ENCODE data around the gene BOLA1.
"Not testable (repeated sequence)": the region's sequence is repeated elsewhere in the genome, so short reads cannot be mapped to it uniquely, and the experiment has no call there.

The BOLA1 gene

DNA sequence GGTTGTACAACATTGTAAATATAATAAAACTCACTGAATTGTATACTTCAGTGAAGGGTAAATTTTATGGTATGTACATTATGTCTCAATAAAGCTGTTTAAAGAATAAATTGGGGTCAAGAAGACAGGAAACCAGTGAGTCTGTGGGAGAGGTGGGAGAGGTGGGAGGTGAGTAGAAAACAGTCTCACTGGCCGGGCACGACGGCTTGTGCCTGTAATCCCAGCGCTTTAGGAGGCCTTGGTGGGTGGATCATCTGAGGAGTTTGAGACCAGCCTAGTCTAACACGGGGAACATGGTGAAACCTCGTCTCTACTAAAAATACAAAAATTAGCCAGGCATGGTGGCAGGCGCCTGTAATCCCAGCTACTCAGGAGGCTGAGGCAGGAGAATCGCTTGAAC is 33.1 kb downstream of the BOLA1 start:
- DNase-seq, result no peak

DNA sequence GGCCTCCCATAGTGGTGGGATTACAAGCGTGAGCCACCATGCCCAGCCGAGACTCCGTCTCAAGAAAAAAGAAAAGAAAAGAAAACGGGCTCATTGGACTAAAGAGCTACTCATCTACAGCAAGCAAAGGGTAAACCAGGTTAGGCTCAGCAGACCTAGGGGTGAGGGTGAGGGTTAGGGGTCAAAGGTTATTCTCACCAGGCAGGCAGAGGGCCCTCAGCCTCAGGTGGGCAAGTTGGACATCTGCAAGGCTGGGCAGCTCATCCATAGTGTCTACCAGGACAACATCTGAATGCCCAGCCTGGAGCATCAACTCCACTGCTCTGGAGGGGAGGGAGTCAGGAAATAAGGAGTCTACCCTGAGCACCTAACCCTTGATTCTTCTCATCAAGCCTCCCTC is 33.8 kb downstream of the BOLA1 start:
- no peak for DNase-seq

DNA sequence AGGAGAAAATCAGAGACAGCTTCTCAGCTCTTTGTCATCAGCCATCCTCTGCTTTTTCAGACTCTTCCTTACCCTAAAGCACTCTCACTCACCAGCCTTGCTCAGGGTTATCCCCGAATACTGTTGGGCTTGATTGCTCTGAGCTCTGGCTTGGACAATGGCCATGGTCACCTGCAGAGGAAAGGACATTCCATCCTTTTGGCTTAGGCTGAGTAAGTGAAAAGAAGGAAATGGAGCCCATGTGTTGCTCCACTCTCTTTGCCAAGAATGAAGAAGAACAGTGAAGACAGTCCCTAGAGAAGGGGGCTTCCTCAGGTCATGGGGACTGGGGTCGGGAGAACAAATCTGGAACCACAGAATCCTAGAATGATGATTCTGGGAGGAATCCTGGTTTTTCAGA is 35.0 kb downstream of the BOLA1 start:
- DNase-seq, result no peak

DNA sequence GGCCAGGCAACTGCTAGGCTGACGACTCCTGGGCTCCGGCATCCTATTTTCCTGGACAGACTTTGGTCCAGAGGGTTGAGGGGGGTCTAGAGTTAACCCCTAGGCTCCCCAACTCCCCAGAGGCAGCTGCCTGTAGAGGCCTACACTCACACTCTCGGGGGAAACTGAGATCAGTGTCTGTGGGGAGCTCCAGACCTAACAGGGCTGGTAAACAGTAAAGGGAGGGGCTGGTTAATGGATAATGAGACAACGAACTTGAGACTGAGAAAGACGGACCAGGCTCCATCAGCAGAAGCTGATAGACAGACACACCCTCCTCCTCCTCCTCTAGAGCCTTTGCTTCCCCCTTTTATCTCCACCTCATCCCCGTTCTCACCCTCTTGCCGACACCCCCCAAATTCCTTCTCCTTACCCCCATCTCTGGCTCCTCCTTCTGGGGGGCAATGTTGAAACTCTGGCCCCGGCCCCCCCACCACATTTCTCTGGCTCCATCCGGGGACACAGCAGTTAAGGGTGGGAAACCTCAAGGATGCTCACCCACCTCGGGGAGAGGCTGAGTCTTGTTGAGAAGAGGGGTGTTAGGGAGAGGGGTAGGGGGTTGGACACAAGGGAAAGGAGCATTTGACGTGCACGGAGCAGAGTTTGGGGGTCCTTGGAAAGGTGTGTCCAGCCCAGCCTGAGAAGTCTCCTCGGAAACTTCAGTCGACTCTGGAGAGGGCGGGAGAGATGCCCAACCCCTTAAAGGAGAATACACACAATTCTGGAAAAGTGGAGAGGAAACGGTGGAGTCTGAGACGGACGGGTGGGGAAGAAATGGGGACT is 37.0 kb downstream of the BOLA1 start, which contains the start of gene MTMR11:
Gene MTMR11, minus strand, starts transcription at position 710 of the 822 bp plus-strand sequence. Its CDS starts 232 bp downstream, at position 478.
- DNase-seq, result no peak

DNA sequence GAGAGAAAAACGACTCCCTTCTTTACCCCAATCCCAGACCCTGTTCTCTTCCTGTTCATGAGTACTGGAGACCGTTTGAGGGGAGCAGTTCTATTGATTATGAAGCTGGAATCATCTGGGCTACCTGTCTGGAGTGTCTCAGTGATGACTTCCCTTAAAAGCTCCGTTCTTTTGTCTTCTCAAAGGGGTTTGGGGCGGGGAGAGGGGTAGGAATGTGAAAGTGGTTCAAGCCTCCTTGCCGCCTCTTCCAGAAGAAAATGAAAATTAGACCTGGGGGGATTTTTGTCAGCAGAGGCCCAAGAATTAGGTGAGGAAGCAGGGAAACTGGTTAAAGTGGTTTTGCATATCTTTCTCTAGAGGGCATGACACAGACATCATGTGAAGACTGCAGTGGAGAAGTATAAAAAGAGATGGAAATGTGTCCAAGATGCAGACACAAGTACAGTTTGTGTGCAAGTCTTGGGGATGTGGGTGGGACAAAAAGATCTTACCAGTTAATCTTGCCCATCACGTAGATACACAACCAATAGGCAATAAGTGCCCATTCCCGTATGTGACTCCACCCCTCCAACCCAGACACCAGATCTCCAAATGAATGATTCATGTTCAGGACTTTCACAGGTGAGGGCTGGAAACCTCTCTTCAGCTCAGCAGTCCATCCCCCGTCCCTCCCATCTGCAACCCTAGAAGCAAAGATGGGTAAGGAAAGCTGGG is 37.8 kb downstream of the BOLA1 start:
- no peak for DNase-seq

DNA sequence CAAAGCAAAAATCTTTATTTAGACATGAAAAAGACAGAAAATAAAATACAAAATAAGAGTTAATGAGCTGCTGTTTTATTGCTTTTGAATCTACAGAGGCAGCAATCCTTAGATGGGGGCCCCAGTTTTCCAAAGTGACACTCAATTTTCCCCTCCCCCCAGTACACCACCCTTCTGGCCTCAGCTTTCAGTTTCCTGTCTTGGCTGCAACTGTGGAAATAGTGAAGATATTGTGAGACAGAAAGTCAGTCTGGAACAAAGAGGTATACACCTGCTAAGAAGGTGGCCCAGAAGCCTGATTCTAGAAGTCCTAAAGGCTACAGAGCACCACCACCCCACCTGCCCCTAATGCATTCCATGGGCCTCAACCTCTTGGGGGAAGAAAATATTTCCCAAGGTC is 38.4 kb downstream of the BOLA1 start:
- DNase-seq, result no peak

DNA sequence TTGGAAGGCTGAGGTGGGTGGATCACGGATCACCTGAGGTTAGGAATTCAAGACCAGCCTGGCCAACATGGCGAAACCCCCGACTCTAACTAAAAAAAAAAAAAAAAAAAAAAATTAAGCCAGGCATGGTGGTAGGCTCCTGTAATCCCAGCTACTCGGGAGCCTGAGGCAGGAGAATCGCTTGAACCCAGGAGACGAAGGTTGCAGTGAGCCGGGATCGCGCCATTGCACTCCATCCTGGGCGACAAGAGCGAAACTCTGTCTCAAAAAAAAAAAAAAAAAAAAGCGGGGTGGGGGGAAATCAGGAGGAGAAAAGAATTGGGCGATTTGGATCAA is 39.3 kb downstream of the BOLA1 start:
- DNase-seq, result not testable (repeated sequence)

DNA sequence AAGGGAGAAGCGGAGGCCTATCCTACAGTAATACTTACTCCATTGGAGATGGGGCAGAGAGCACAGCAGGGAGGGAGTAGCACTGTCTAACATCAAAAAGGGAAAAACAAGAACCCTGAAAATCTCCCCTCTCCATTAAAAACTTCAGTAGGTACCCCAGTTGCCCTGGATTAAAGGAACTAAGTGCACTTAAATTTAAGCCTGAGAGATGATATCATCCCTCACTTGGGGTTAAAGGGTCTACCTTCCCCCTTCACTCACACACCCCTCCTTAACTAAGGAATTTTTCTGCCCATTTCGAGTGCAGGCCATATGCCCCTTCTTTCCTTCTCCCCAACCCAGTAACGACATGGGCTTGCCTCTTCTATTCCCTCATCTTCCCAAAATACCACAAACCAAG is 41.1 kb downstream of the BOLA1 start:
- no peak for DNase-seq

DNA sequence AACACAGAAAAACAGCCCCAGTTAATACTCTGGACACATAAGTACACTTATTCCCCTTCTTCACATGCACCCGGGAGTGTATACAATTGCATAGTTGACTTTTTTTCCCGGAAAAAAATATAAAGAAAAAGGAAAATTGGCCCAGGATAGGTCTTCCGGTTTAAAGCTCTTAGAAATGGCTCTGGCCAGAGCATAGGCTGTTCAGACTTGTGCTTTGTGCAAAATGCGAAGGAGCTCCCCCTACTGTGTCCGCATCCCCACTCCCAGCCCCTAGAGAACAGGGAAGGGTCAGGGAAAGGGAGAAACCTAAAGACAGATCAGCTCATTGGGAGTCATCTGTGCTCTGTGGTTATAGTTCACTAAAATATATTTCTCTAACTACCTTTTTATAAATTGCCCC is 42.8 kb downstream of the BOLA1 start:
- DNase-seq, result no peak

DNA sequence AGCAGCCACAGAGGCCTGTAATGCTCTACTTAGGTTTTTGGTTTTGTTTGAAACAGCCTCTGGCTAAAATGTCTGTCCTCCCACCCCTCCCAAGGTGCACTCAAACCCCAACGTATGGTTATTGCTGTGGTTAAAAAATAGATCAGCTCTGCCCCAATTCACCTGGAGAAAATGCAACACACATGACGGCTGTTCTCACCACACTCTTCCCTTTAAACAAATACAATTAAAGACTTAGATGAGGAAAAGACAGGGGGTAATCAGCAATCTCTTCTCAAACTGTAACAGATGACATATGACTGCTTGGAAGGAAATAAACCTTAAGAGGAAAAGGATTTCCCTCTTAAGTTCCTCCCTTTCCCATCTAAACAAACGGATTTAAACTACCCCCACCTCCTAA is 43.5 kb downstream of the BOLA1 start:
- DNase-seq, result no peak

DNA sequence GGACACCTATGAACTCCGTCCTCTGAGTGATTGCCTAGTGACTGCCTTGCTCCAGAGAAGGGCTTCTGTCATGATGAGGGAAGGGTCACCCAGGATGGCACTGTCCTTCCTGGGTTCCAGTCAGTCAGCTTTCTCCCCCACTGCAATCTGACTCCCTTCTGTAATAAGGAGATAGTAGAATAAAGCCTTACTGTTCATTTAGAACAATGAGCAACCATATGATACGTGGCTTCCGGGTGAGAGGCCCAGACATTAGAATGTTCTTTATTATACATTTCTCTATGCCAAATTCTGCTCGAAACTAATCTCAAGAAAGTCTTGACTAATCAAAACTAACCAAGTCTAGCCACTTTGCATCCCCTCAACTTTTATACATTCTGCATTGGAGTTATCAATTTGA is 45.8 kb downstream of the BOLA1 start:
- no peak for DNase-seq

DNA sequence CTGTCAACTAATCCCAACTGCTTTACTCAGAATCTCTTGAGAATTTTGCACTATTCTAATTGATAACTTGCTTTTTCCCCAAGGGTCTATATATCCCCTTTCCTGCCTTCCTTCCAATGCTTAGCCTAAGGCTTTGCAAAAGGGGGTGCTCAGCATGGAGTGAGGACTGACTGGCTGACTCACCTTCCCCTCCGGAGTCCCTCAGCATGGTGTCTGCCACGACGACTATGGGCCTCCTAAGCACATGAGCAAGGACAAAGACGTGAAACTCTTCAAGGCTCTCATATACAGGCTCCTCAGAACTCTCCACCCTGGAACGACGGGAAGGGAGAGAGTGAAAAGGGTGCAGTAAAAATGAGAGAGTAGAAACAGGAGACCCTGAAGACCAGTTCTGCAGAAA is 50.5 kb downstream of the BOLA1 start:
- no peak for DNase-seq

All from NCI-H1105 treated with DMSO at 0.1 percent for 48 hours (cell line).